Measurements from ENCODE around the gene NFIB.

The NFIB gene

DNA sequence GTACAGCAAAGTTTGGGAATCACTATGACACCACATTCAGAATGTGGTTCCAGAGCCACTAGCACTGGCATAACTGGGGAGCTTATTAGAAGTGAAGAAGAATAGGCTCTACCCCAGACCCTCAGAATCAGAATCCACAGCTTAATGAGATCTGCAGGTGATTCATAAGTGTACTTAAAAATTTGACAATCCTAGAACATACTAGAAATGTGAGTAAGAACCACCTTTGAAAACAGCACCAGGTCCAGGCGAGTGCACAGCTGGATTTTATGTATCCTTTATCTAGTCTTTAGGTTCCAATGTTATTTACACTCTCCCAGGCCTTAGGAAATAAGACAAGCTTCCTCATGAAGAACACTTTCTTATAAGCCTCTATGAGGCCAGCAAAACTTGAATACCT is 149.0 kb downstream of the NFIB start:
- Histone ChIP-seq H3F3A (ENCODE audit: low read depth) (no peaks in the 10 kb centered on the region), H3K36me3 (ENCODE audit: insufficient read depth, low read length) (no peaks in the 10 kb centered on the region), H3K79me2 (ENCODE audit: insufficient read depth, low read length) (no peaks in the 10 kb centered on the region), H3K4me1 (ENCODE audit: insufficient read depth, low read length, poor library complexity, severe bottlenecking) (peaks cover 7% of the 10 kb centered on the region), H3K9me3 (ENCODE audit: insufficient read depth, low read depth, low read length) (no peaks in the 10 kb centered on the region), H3K9me2 (replicated peaks; ENCODE audit: low read depth, low read length) (no peaks in the 10 kb centered on the region), H3K4me3 (ENCODE audit: low read length, poor library complexity, severe bottlenecking) (no peak overlapping the region), H3K4me2 (ENCODE audit: low read depth, low read length, poor library complexity, severe bottlenecking) (no peak overlapping the region), H2AFZ (ENCODE audit: low read length) (no peak overlapping the region), H3K9ac (ENCODE audit: low read depth, low read length, poor library complexity, severe bottlenecking) (no peak overlapping the region), H4K20me1 (ENCODE audit: insufficient read depth, low read length, poor library complexity, severe bottlenecking) (no peaks in the 10 kb centered on the region), H3K27me3 (ENCODE audit: insufficient read depth, low read length, poor library complexity, severe bottlenecking) (no peaks in the 10 kb centered on the region)
- TF ChIP-seq, protein P1, sequence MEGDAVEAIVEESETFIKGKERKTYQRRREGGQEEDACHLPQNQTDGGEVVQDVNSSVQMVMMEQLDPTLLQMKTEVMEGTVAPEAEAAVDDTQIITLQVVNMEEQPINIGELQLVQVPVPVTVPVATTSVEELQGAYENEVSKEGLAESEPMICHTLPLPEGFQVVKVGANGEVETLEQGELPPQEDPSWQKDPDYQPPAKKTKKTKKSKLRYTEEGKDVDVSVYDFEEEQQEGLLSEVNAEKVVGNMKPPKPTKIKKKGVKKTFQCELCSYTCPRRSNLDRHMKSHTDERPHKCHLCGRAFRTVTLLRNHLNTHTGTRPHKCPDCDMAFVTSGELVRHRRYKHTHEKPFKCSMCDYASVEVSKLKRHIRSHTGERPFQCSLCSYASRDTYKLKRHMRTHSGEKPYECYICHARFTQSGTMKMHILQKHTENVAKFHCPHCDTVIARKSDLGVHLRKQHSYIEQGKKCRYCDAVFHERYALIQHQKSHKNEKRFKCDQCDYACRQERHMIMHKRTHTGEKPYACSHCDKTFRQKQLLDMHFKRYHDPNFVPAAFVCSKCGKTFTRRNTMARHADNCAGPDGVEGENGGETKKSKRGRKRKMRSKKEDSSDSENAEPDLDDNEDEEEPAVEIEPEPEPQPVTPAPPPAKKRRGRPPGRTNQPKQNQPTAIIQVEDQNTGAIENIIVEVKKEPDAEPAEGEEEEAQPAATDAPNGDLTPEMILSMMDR (conservative IDR thresholded peaks at IDR 0.05; ENCODE audit: low read length) = no peak
- TF ChIP-seq EZH2phosphoT487 (IDR thresholded peaks at IDR 0.05; ENCODE audit: borderline replicate concordance) = no peak

DNA sequence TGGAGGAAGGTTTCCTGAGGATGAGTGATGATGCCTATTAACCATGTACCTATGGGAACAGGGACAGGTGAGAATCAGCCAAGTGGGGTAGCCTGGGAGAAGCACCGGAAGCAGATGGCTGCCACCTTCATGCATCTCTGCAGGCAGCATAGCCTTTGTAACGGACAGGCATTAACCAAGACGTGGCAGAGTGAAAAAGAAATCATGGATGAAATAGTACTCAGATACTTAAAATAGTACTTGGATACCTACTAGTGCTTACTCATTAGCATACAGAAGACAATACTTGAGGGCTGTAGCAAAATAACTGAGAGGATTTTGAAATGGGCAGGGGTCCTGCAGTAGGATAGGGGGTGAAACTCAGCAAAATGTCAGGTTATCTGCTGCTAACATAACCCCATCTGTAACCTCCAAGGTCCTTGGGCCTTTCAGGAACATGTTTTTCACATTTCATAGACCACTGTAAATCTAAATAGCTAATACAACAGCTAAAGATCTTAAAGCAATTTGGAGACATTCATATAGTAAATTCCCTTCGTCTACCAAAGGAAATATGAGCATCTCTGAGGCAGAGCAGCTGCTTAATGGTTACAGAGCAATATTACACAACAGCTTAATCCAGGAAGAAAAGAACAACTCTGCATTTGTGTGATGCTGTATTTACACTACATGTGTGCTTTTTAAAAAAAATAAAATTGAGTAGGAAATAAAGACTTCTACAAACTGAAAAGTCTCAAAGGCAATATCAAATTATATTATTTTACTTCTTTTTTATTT is 154.3 kb downstream of the NFIB start:
- Histone ChIP-seq H3K4me1 (ENCODE audit: insufficient read depth, low read length, poor library complexity, severe bottlenecking) (peaks cover 38% of the 10 kb centered on the region), H3K36me3 (ENCODE audit: insufficient read depth, low read length) (no peaks in the 10 kb centered on the region), H3K4me2 (ENCODE audit: low read depth, low read length, poor library complexity, severe bottlenecking) (no peak overlapping the region), H3K27me3 (ENCODE audit: insufficient read depth, low read length, poor library complexity, severe bottlenecking) (no peaks in the 10 kb centered on the region), H3K9me2 (replicated peaks; ENCODE audit: low read depth, low read length) (no peaks in the 10 kb centered on the region), H3K9me3 (ENCODE audit: insufficient read depth, low read depth, low read length) (no peaks in the 10 kb centered on the region), H4K20me1 (ENCODE audit: insufficient read depth, low read length, poor library complexity, severe bottlenecking) (no peaks in the 10 kb centered on the region), H2AFZ (ENCODE audit: low read length) (no peak overlapping the region), H3K79me2 (ENCODE audit: insufficient read depth, low read length) (no peaks in the 10 kb centered on the region), H3F3A (ENCODE audit: low read depth) (0 out of 2 replicates have a peak, but pooled peaks cover 4% of the 10 kb centered on the region), H3K9ac (ENCODE audit: low read depth, low read length, poor library complexity, severe bottlenecking) (no peak overlapping the region), H3K4me3 (ENCODE audit: low read length, poor library complexity, severe bottlenecking) (no peak overlapping the region)
- TF ChIP-seq, protein P1 (conservative IDR thresholded peaks at IDR 0.05; ENCODE audit: low read length) = no peak
- TF ChIP-seq EZH2phosphoT487 (IDR thresholded peaks at IDR 0.05; ENCODE audit: borderline replicate concordance) = no peak

DNA sequence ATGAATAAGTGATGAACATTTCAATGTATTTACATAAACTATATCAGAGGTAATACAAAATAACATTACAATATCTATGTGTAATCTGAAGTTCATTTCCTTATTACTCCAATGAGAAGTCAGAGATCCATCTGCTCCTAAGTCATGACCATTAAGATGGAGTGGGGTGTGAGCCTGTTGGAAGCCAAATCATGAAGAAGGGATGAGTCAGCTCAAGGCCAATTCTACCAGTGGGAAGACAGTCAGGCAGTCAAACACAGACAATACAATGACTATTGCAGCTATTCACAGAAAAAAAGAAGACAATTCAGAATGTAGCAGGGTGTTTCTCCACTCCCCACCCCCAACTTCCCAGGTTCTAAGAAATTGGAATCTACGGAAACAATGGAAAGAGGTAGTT is 155.0 kb downstream of the NFIB start:
- Histone ChIP-seq H3K4me1 (ENCODE audit: insufficient read depth, low read length, poor library complexity, severe bottlenecking) (peaks cover 45% of the 10 kb centered on the region), H4K20me1 (ENCODE audit: insufficient read depth, low read length, poor library complexity, severe bottlenecking) (no peaks in the 10 kb centered on the region), H3K79me2 (ENCODE audit: insufficient read depth, low read length) (no peaks in the 10 kb centered on the region), H3K9me2 (replicated peaks; ENCODE audit: low read depth, low read length) (no peaks in the 10 kb centered on the region), H3K36me3 (ENCODE audit: insufficient read depth, low read length) (no peaks in the 10 kb centered on the region), H3F3A (ENCODE audit: low read depth) (0 out of 2 replicates have a peak, but pooled peaks cover 4% of the 10 kb centered on the region), H3K4me3 (ENCODE audit: low read length, poor library complexity, severe bottlenecking) (no peak overlapping the region), H3K4me2 (ENCODE audit: low read depth, low read length, poor library complexity, severe bottlenecking) (no peak overlapping the region), H3K27me3 (ENCODE audit: insufficient read depth, low read length, poor library complexity, severe bottlenecking) (no peaks in the 10 kb centered on the region), H3K9me3 (ENCODE audit: insufficient read depth, low read depth, low read length) (no peaks in the 10 kb centered on the region), H2AFZ (ENCODE audit: low read length) (no peak overlapping the region), H3K9ac (ENCODE audit: low read depth, low read length, poor library complexity, severe bottlenecking) (no peak overlapping the region)
- TF ChIP-seq EZH2phosphoT487 (IDR thresholded peaks at IDR 0.05; ENCODE audit: borderline replicate concordance) = no peak
- TF ChIP-seq, protein P1 (conservative IDR thresholded peaks at IDR 0.05; ENCODE audit: low read length) = no peak
